ENCODE data around the gene YIF1B.
A peak's percentile ranks its signal among the peaks of the same experiment; 100 is the strongest.

YIF1B gene

GRCh38 chr19:38317104-38317612 is 1.4 kb upstream of the YIF1B start:
- Histone ChIP-seq H4K20me1 (ENCODE audit: insufficient read depth, low read length) (no peaks in the 10 kb centered on the region), H3K27me3 (replicated peaks; ENCODE audit: insufficient read depth, low read length) (peaks cover 36% of the 10 kb centered on the region), H3K27ac (ENCODE audit: low read length) (no peak overlapping the region), H3K79me2 (ENCODE audit: low read length) (peaks cover 11% of the 10 kb centered on the region), H3K9me2 (replicated peaks; ENCODE audit: insufficient read depth, low read length) (no peaks in the 10 kb centered on the region), H3K36me3 (replicated peaks; ENCODE audit: insufficient read depth, low read length) (no peaks in the 10 kb centered on the region), H3K4me3 (ENCODE audit: low read length) (no peak overlapping the region), H3K9ac (ENCODE audit: low read length) (no peak overlapping the region), H3K4me2 (ENCODE audit: low read depth, low read length) (no peak overlapping the region), H3K9me3 (replicated peaks; ENCODE audit: insufficient read depth, low read length) (no peaks in the 10 kb centered on the region), H3K4me1 (ENCODE audit: low read length) (no peaks in the 10 kb centered on the region), H2AFZ (ENCODE audit: low read length) (no peak overlapping the region), H3F3A (ENCODE audit: insufficient read depth, low read length) (no peaks in the 10 kb centered on the region)
- no peak for DNase-seq
- TF ChIP-seq EZH2phosphoT487 (IDR thresholded peaks at IDR 0.05; ENCODE audit: low read length) (no peak), CTCF (IDR thresholded peaks at IDR 0.05; ENCODE audit: low read length) (no peak), EZH2 (optimal IDR thresholded peaks at IDR 0.05; ENCODE audit: low read depth, low read length) (no peak)

- peak overlapping the region; percentile 60; the same call in 1 of the 2 replicates for H3K4me2 ChIP-seq (ENCODE audit: low read depth, low read length)
- TF ChIP-seq CTCF (IDR thresholded peaks at IDR 0.05; ENCODE audit: low read length) = no peak
- no peak for TF ChIP-seq EZH2phosphoT487 (IDR thresholded peaks at IDR 0.05; ENCODE audit: low read length)
- TF ChIP-seq EZH2 (optimal IDR thresholded peaks at IDR 0.05; ENCODE audit: low read depth, low read length) = no peak
- H3K79me2 ChIP-seq (ENCODE audit: low read length) = peaks cover 11% of the 10 kb centered on the region
- H3K9ac ChIP-seq (ENCODE audit: low read length) = peak overlapping the region; percentile 74
- peak overlapping the region; percentile 63; the same call in 1 of the 2 replicates for H3K27ac ChIP-seq (ENCODE audit: low read length)
- H4K20me1 ChIP-seq (ENCODE audit: insufficient read depth, low read length) = no peaks in the 10 kb centered on the region
- H2AFZ ChIP-seq (ENCODE audit: low read length) = peak overlapping the region; percentile 90
- H3K36me3 ChIP-seq (replicated peaks; ENCODE audit: insufficient read depth, low read length) = no peaks in the 10 kb centered on the region
- no peak for DNase-seq
- no peaks in the 10 kb centered on the region for H3K9me3 ChIP-seq (replicated peaks; ENCODE audit: insufficient read depth, low read length)
- H3K27me3 ChIP-seq (replicated peaks; ENCODE audit: insufficient read depth, low read length) = peaks cover 30% of the 10 kb centered on the region
- no peaks in the 10 kb centered on the region for H3F3A ChIP-seq (ENCODE audit: insufficient read depth, low read length)
- H3K4me1 ChIP-seq (ENCODE audit: low read length) = no peaks in the 10 kb centered on the region
- no peaks in the 10 kb centered on the region for H3K9me2 ChIP-seq (replicated peaks; ENCODE audit: insufficient read depth, low read length)
- H3K4me3 ChIP-seq (ENCODE audit: low read length) = peak overlapping the region; percentile 64
These were observed 825 bp upstream of the YIF1B start for GRCh38 chr19:38316477-38317067.

GRCh38 chr19:38310986-38311385 is 4.8 kb downstream of the YIF1B start:
- no peaks in the 10 kb centered on the region for H3K27me3 ChIP-seq (replicated peaks; ENCODE audit: insufficient read depth, low read length)
- no peaks in the 10 kb centered on the region for H3K36me3 ChIP-seq (replicated peaks; ENCODE audit: insufficient read depth, low read length)
- H3K9me3 ChIP-seq (replicated peaks; ENCODE audit: insufficient read depth, low read length) = no peaks in the 10 kb centered on the region
- no peaks in the 10 kb centered on the region for H3K4me1 ChIP-seq (ENCODE audit: low read length)
- H4K20me1 ChIP-seq (ENCODE audit: insufficient read depth, low read length) = no peaks in the 10 kb centered on the region
- no peak overlapping the region for H2AFZ ChIP-seq (ENCODE audit: low read length)
- H3K4me2 ChIP-seq (ENCODE audit: low read depth, low read length) = no peak overlapping the region
- no peak overlapping the region for H3K4me3 ChIP-seq (ENCODE audit: low read length)
- no peak overlapping the region for H3K9ac ChIP-seq (ENCODE audit: low read length)
- peaks cover 18% of the 10 kb centered on the region for H3K79me2 ChIP-seq (ENCODE audit: low read length)
- no peak for TF ChIP-seq EZH2phosphoT487 (IDR thresholded peaks at IDR 0.05; ENCODE audit: low read length)
- TF ChIP-seq EZH2 (optimal IDR thresholded peaks at IDR 0.05; ENCODE audit: low read depth, low read length) = no peak
- no peak for DNase-seq
- H3K27ac ChIP-seq (ENCODE audit: low read length) = no peak overlapping the region
- H3F3A ChIP-seq (ENCODE audit: insufficient read depth, low read length) = no peaks in the 10 kb centered on the region
- H3K9me2 ChIP-seq (replicated peaks; ENCODE audit: insufficient read depth, low read length) = no peaks in the 10 kb centered on the region

- no peaks in the 10 kb centered on the region for H3K4me1 ChIP-seq (ENCODE audit: low read length)
- no peak overlapping the region for H3K27ac ChIP-seq (ENCODE audit: low read length)
- no peaks in the 10 kb centered on the region for H3F3A ChIP-seq (ENCODE audit: insufficient read depth, low read length)
- H3K4me3 ChIP-seq (ENCODE audit: low read length) = no peak overlapping the region
- H3K36me3 ChIP-seq (replicated peaks; ENCODE audit: insufficient read depth, low read length) = no peaks in the 10 kb centered on the region
- no peaks in the 10 kb centered on the region for H3K27me3 ChIP-seq (replicated peaks; ENCODE audit: insufficient read depth, low read length)
- H4K20me1 ChIP-seq (ENCODE audit: insufficient read depth, low read length) = no peaks in the 10 kb centered on the region
- peaks cover 16% of the 10 kb centered on the region for H3K79me2 ChIP-seq (ENCODE audit: low read length)
- H3K9ac ChIP-seq (ENCODE audit: low read length) = no peak overlapping the region
- no peaks in the 10 kb centered on the region for H3K9me2 ChIP-seq (replicated peaks; ENCODE audit: insufficient read depth, low read length)
- no peaks in the 10 kb centered on the region for H3K9me3 ChIP-seq (replicated peaks; ENCODE audit: insufficient read depth, low read length)
- DNase-seq = no peak
- H3K4me2 ChIP-seq (ENCODE audit: low read depth, low read length) = no peak overlapping the region
- no peak for TF ChIP-seq EZH2 (optimal IDR thresholded peaks at IDR 0.05; ENCODE audit: low read depth, low read length)
- no peak for TF ChIP-seq CTCF (IDR thresholded peaks at IDR 0.05; ENCODE audit: low read length)
- TF ChIP-seq EZH2phosphoT487 (IDR thresholded peaks at IDR 0.05; ENCODE audit: low read length) = no peak
- H2AFZ ChIP-seq (ENCODE audit: low read length) = no peak overlapping the region
These were observed 5.5 kb downstream of the YIF1B start for GRCh38 chr19:38310279-38310670.

Measured in MM.1S (cell line).